GM21825 (cell line): ENCODE measurements around the gene CTNNA3.
"Not testable (repeated sequence)": the region's sequence is repeated elsewhere in the genome, so short reads cannot be mapped to it uniquely, and the experiment has no call there.

Source experiments
- ATAC-seq: cut with Tn5 transposase; IDR thresholded peaks from one replicate; pipeline ENCODE4 v1.9.1; 2021; ENCODE audit warnings: mild to moderate bottlenecking, moderate library complexity; ENCODE audit not compliant: unreplicated experiment

CTNNA3 gene

DNA sequence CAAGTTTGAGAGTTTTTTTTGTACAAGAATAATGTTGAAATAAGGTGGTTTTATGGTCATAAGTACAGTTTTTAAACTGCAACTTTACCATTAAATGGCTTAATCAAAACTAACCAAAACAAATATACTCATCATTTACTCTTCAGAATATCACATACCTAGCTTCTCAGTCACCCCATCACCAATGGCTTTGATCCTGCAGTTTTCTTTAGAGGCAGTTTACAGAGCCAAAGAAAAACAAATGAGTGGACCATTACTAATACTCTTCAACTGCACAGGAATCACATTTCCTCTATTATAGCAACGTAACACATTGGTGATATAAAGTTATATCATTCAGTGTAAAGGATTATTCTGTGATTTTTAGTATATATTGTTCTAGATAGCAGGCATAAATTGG lies 1346.3 kb downstream of the CTNNA3 start:
- no peak for ATAC-seq

DNA sequence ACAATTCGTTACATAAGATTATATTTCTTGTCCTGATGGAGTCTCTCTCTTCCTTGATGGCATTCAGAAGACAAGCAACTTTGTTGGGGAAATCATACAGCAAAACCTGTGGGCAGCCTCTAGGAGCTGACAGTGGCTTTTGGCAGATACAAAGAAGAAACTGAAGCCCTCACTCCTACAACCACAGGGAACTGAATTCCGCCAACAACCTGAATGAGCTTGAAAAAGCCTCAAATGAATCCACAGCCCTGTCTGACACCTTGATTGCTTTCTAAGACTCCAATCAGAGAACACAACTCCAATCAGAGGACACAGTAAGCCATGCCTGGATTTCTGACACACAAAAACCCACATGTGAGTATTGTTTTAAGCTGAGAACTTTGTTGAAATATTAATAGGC lies 1346.9 kb downstream of the CTNNA3 start:
- no peak for ATAC-seq

DNA sequence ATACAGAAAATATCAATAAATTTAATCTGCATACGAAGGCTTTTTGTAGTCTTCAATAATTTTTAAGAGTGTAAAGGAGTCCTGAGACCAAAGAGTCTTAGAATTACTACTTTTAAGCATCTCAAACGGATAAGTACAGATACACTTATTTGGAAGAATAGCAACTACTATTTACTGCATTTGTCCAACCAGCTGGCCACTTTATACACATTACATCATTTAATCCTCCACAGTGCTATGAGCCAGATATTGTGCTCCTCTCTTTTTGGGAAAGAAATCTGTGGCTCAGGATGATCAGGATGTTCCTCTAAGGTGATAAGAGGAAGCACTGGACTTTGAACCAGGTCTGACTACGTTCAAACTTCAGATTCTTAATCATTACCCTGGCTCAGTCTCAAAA lies 1358.8 kb downstream of the CTNNA3 start:
- ATAC-seq = no peak

DNA sequence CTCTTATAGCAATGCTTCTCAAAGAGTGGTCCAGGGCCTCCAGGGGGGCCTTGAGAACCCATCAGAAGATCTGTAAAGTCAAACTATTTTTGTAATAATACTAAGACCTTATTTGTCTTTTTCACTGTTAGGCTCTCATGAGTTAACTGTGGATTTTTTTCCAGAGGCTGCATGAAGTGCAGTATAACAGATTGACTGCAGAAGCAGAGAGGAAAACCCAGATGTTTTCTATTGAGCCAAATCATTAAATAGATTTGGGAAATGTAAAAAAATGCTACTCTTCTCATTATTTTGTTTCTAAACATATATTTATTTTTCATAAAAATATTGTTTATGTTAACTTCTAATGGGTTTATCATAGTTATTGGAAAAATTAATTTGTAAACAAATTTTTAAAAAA lies 1359.2 kb downstream of the CTNNA3 start:
- no peak for ATAC-seq

DNA sequence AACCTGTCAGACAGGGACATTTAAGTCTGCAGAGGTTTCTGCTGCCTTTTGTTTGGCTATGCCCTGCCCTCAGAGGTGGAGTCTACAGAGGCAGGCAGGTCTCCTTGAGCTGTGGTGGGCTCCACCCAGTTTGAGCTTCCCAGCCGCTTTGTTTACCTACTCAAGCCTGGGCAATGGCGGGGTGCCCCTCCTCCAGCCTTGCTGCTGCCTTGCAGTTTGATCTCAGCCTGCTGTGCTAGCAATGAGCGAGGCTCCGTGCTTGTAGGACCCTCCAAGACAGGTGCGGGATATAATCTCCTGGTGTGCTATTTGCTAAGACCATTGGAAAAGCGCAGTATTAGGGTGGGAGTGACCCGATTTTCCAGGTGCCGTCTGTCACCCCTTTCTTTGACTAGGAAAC lies 1360.2 kb downstream of the CTNNA3 start:
- not testable (repeated sequence) for ATAC-seq

DNA sequence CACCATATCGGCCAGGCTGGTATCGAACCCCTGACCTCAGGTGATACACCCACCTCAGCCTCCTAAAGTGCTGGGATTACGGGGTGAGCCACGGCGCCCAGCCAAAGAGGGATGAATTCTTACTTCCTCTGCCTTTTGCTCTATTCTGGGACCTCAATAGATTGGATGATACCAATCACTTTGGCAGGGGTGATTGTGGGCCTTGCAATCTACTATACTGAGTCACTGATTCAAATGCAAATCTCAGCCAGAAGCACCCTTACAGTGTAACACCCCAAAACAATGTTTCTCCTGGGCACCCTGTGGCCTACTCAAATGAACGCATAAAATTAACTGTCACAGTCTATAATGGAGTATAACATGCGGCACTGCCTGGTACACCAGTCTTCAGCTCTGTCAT lies 1366.8 kb downstream of the CTNNA3 start:
- no peak for ATAC-seq

DNA sequence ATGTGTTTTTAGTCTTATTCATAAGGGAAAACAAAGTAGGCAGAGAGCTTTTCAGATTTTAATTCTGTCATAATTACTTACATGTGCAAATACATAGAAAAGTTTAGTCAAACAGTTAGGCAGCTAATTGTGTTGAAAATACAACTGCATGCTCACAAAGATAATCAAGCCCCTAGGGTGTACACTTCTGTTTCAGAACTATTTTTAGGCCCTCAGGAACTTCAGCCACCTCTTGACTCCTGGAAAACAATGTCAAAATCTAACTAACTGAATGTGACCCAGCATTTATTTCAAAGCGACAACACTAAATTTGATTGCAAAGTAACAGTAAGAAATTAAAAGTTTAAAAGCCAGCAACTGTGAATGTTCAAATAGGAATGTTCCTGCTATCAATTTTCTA lies 1369.1 kb downstream of the CTNNA3 start:
- no peak for ATAC-seq

DNA sequence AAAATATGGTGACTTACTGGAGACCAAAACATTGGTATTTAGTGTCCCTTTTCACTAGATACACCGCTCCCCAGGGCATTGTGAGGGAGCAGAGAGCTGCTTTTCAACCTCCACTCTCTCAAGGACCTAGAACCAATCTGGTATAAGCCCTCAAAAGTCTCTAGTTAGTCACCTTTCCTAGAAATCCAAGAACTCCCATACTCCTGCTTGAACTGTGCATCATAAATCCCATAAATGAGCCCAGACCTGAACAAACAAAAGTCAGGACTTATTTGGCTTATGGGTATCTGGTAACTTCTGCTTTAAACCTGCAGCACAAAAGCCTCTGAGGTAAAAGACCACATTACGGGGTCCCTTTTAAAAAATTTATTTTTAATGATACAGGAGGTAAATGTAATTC lies 1373.2 kb downstream of the CTNNA3 start:
- ATAC-seq = no peak

DNA sequence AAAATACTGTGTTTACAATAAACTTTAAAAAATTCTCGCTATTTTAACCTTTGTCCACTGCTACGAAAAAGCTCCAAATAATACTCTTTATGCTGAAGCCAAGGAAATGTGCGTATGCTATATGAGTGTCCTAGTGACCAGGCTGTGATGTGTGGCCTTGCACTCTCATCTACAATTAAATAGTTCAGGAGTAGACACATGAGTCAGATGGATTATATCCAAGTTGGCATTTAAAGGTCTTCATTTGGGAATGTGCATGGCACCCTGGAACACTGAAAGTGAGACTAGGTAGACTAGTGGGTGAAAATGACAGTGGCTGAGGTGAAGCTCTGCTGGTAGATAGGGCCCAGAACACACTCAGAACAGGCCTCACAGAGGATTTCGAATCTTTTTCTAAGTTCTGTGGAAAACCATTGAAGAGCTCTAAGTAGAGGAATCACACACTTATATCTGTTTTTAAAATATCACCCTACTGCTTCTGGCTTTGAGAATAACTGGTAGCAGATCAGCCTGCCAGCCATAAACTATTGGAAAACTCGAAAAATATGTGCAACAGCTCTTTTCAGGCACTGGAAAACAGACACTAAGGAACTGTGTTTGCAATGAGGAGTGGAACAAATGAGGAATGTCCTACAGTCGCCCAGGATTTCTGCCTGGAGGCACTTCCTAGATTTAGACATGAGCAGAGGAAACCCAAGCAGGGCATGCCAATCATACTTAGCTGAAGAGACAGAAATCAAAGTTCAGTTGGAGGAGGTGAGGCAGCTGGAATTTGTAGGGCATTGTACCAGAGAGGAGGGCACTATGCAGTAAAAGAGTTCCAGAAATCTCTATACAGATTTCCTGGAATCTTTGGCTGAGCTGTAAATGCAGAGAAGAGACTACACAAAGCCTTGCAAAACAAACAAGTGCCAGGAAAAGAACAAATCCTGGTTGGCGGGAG lies 1374.0 kb downstream of the CTNNA3 start:
- ATAC-seq = no peak

DNA sequence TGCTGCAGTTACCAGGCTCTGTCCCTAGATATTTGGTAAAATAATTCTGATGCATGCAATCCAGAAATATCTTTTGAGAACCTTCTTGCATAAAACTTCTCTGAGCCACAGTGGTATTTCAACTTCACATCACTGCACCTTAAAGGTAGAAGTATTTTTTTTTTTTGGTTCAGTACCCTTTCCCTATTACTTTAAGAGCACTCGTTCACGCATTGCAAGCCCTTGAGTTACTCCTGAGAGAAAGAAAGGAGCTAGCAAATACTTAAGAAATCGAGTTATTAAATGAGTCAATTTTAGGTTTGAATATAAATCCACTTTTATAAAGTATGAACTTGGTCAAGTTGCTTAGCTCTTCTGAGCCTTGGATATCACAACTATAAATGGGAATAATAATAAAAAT lies 1377.2 kb downstream of the CTNNA3 start:
- ATAC-seq = no peak

DNA sequence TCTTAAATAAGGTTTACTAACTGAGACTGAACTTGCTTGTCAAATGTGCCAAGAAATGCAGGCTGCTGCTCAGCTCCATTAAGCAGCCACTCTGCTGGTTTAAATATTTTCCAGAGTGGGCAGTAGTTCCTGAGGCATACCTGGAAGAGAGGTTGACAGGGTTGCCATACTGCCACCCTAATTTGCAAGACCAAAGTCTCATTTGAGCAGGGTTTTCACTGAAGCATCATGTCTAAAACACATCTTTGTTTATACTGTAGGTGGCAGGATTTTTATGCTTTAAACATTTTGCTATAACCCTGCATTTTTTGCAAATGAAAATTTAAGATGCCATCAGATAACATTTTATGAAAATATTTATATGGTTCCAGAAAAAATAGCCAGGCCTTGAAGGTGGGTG lies 1388.2 kb downstream of the CTNNA3 start:
- no peak for ATAC-seq

DNA sequence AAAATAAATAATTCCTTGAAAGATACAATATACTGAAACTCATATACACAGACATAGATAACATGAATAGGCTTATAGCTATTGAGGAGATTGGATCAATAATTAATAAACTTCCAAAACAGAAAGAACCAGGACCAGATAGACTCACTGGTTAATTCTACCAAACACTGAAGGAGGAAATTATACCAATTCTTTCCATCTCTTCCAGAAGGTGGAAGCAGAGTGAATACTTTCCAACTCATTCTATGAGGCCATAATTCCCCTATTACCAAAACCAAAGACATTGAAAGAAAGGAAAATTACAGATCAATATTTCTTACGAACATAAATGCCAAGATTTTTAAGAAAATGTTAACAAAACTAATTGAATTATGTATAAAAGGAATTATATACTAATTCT lies 1394.9 kb downstream of the CTNNA3 start:
- ATAC-seq = no peak

DNA sequence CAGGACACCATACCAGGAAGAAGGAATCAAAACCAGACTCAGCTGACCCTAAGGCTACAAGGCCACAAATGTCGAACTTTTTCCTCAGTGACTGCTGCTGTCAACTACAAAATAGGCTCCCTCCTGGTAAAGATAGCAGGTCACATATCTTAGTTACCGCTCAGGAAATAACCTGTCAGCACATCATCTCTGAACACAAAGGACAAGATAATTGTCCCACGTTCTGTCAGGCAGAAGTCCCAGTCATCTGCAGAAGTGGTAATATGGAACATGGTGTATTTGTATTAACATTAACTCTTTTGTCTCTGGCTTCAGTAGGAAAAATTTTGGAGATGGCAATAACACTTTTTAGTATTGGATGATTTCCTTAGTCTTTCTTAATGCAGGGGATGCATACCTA lies 1400.4 kb downstream of the CTNNA3 start:
- no peak for ATAC-seq

DNA sequence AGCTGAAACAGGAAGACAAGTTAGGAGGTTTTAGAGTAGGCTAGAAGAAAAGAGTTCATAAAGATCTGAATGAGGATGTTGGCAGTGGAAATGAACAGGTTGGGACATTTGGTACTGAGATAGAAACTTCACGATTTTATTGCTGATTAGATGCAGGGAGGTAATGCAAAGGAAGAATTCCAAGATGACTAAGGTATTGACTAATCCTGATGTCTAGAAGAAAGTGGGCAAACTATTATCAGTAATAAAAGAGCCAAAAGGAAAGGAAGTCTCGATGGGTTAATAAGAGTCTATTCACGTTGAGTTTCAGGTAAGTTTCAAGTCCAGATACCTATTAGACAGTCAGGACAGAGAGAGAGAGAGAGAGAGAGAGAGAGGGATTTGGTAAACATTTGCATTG lies 1401.5 kb downstream of the CTNNA3 start:
- ATAC-seq = no peak

DNA sequence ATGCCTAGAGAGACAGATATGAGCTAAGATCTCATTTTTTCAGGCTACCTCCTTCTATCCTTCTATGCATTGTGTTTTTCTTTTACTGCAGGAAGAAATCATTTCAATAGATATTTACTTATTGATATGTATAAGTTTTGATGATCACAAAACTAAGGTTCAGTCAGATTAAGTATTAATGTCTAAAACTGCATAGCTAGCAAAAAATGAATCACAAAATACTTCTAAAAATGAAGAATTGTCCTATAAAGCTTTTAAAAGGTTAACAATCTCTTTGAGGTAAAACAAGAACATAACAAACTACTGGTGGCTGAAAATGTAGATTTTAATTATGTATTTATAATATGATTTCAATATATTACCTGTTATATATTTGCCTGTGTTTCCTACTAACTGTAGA lies 1403.1 kb downstream of the CTNNA3 start:
- no peak for ATAC-seq

DNA sequence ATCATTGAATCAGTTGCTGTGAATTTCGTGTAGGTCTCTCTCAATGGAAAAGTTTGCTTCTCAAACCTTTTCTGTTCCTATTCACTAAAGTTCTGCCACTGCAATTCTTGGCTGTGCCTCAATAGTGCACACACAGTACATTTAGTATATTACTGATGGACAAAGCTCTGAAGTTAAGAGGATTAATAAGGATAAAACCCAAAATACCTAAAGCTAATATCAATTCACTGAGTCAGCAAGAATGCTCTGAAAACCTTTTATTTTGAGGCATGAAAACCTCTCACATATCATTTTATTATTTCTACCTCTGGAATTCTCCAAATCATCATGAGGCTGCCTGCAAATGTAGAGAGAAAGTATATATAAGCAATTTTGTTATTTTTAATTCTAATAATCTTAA lies 1403.5 kb downstream of the CTNNA3 start:
- ATAC-seq = no peak

DNA sequence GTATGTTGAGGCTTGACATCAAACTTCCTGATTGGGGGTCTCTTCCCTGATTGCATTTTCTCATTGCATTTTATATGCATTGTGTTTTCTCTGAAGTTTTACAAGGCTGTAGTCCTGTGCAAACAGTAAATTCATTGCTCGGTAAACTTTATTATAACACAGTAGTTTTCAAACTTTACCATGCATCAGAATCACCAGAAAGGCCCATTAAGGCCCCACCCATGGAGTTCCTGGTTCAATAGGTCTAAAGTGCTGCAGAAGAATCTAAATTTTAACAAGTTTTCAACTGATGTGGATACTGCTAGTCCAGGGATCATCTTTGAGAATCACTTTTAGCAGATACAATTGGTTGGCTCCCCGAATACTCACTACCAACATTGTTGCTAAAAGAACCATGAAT lies 1404.9 kb downstream of the CTNNA3 start:
- ATAC-seq = no peak

DNA sequence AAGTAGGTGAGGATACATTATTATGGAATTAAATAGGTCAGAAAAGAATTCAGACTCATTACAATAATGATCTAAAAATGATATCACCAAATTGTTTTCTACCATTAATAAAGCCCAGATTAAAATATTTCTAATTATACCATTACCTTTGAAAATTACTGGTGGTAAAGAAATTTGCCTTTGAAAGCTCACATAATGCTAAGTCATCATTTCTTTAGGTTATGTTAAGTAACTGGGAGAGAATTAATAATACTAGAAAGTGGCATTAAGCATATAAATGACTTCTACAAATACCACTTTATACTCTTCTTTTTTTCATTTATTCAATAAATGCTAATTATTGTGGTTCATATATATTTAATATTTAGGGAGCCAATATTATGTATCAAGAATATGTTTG lies 1411.4 kb downstream of the CTNNA3 start:
- no peak for ATAC-seq

DNA sequence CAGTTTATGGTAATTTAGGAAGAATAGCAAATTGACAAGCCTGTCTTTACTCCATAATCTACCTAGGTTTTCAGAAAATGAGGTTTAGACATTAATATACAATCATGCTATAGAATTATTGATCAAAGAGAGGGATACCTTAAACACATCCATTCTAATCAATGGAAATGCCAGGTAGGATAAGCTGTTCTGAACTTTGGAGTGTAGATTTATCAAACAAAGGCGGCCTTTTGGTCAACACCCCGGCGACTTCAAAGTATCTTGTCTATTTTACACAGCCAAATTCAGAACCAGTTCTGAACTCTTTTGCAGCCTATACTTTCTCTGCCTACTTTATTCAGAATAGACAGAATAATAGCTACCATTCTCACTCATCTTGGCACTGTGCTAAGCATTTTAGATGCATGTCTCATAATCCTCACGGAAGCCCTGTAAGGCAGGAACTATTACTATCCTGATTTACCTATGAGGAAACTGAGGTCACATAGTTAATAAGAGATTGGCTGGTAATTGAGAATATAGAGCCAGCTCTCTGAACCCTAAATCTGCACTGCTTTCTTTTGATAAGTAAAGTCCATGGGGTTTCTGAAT lies 1412.0 kb downstream of the CTNNA3 start:
- no peak for ATAC-seq

DNA sequence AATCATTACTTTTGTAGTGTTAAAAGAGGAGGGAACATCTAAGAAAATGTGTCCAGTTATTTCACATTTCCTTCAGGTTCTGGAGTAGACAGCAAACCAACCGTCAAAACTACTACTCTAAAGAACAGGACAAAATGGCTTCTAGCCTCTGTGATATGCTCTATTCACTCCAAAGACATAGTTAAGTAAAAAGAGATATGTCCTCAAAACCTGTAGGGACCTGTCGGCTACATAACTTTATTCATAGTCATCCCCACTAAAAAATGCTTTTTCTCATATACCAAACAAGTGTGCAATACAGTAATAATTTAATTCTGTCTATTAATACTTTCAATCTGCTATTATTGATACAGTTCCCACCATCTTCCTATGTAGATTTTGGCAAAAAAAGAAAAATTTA lies 1412.9 kb downstream of the CTNNA3 start:
- no peak for ATAC-seq

DNA sequence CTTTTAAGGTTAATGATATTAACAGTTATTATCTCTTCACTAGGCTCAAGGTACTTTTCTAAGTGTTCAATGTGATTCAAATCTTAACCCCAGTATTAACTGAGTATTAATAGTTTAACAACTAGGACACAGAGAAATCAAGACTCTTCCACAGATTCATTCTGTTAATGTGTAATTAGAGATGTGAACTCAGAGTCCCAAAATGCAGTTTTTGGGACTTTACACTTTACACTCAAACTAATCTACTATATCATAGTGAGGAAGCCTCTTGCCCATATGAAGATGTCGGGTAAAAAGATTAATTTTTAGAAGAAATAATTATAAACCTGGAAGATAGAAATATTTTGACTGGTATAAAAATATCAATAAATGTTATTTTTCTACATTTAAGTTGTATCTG lies 1414.7 kb downstream of the CTNNA3 start:
- ATAC-seq = no peak

DNA sequence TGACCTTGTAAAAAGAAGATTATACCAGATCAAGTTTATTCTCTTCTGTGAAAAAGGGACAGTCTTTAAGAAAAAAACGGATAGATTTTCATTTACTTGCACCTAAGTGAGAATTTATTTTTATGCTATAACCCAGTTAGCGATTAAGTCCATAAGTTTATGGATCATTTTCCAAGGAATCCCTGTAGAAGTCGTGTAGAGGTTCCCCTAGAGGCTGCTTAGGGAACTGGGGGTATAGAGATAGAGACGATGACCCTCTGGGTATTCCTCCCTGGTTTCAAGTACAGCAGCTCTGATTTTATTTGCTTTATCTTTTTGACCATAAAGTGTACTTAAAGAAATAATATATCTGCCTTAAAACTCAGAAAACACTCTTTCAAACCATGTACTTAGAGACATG lies 1418.5 kb downstream of the CTNNA3 start:
- no peak for ATAC-seq
